HepG2 (cell line): ENCODE measurements around the gene MAGI1. TPM values are rescaled to one million over a fixed set of nuclear protein-coding genes. Genes with fewer than 3 reads are reported as not detected.

Experiments used
- BRF2 ChIP-seq: sonication (generic); formaldehyde crosslinking; IDR thresholded peaks from 2 replicates; pipeline ENCODE4 v1.8.1; 2022; ENCODE audit warnings: mild to moderate bottlenecking, missing genetic modification reagents
- CEBPB ChIP-seq: IDR thresholded peaks from 2 replicates; pipeline ENCODE4 v1.6.1; 2011; ENCODE audit warnings: low read depth, low read length, improper control_type of control experiment, borderline replicate concordance
- CEBPG ChIP-seq: IDR thresholded peaks from 2 replicates; pipeline ENCODE4 v1.6.1; 2016
- FOXA3 ChIP-seq: IDR thresholded peaks from 2 replicates; pipeline ENCODE4 v1.6.1; 2016; ENCODE audit warnings: missing genetic modification reagents, missing compliant biosample characterization
- FOXJ3 ChIP-seq: sonication (generic); formaldehyde crosslinking; IDR thresholded peaks from 2 replicates; pipeline ENCODE4 v1.4.0; 2020; ENCODE audit warnings: missing genetic modification reagents, mild to moderate bottlenecking, borderline replicate concordance
- KLF13 ChIP-seq: sonication (generic); formaldehyde crosslinking; IDR thresholded peaks from 2 replicates; pipeline ENCODE4 v1.4.0; 2020; ENCODE audit warnings: mild to moderate bottlenecking, missing genetic modification reagents
- KLF9 ChIP-seq: IDR thresholded peaks from 2 replicates; pipeline ENCODE4 v1.6.1; 2016; ENCODE audit warnings: low read depth
- MBD4 ChIP-seq: IDR thresholded peaks from 2 replicates; pipeline ENCODE4 v1.6.1; 2012; ENCODE audit warnings: low read length, inconsistent platforms, borderline replicate concordance
- MEIS2 ChIP-seq: sonication (generic); formaldehyde crosslinking; IDR thresholded peaks from 2 replicates; pipeline ENCODE4 v1.9.0; 2021; ENCODE audit warnings: mild to moderate bottlenecking, missing genetic modification reagents
- NFE2 ChIP-seq: sonication (generic); formaldehyde crosslinking; IDR thresholded peaks from 2 replicates; pipeline ENCODE4 v1.4.0; 2020; ENCODE audit warnings: missing genetic modification reagents
- NR2F1 ChIP-seq, 2 experiments: fragments of 450-650 bp in 1 of 2; formaldehyde crosslinking in 1 of 2; IDR thresholded peaks; 2 replicates each; pipeline versions ENCODE4 v1.5.0 to v1.6.1; 2016 to 2020; ENCODE audit warnings: mild to moderate bottlenecking in 1 of 2, missing compliant biosample characterization in 1 of 2, missing genetic modification reagents in 1 of 2, moderate library complexity in 1 of 2
- PAF1 ChIP-seq: IDR thresholded peaks from 2 replicates; pipeline ENCODE4 v1.6.1; 2016; ENCODE audit warnings: missing genetic modification reagents, missing compliant biosample characterization
- PHF8 ChIP-seq: sonication (generic); formaldehyde crosslinking; IDR thresholded peaks from 2 replicates; pipeline ENCODE4 v1.5.0; 2020; ENCODE audit warnings: missing genetic modification reagents
- PRPF4 ChIP-seq: fragments of 200-400 bp; formaldehyde crosslinking; IDR thresholded peaks from 2 replicates; pipeline ENCODE4 v1.6.1; 2016; ENCODE audit warnings: low read length, low read depth; ENCODE audit not compliant: poor library complexity, severe bottlenecking
- RORA ChIP-seq: sonication (generic); formaldehyde crosslinking; IDR thresholded peaks from 2 replicates; pipeline ENCODE4 v1.5.0; 2020; ENCODE audit warnings: mild to moderate bottlenecking, missing genetic modification reagents, moderate library complexity
- SAP130 ChIP-seq: IDR thresholded peaks from 2 replicates; pipeline ENCODE4 v1.6.1; 2016; ENCODE audit warnings: low read depth
- SCMH1 ChIP-seq: sonication (generic); formaldehyde crosslinking; IDR thresholded peaks from 2 replicates; pipeline ENCODE4 v1.9.0; 2021; ENCODE audit warnings: missing genetic modification reagents, mild to moderate bottlenecking, borderline replicate concordance
- TARDBP ChIP-seq: sonication (generic); formaldehyde crosslinking; IDR thresholded peaks from 2 replicates; pipeline ENCODE4 v1.8.0; 2022; ENCODE audit warnings: mild to moderate bottlenecking, missing genetic modification reagents
- TEF ChIP-seq: sonication (generic); formaldehyde crosslinking; IDR thresholded peaks from 2 replicates; pipeline ENCODE4 v1.5.0; 2020; ENCODE audit warnings: missing genetic modification reagents
- ZBTB10 ChIP-seq: sonication (generic); formaldehyde crosslinking; IDR thresholded peaks from 2 replicates; pipeline ENCODE4 v1.4.0; 2020; ENCODE audit warnings: missing genetic modification reagents, borderline replicate concordance
- ZNF10 ChIP-seq: sonication (generic); formaldehyde crosslinking; IDR thresholded peaks from 2 replicates; pipeline ENCODE4 v1.4.0; 2020; ENCODE audit warnings: mild to moderate bottlenecking, low read depth, missing genetic modification reagents, borderline replicate concordance
- ZNF12 ChIP-seq: sonication (generic); formaldehyde crosslinking; IDR thresholded peaks from 2 replicates; pipeline ENCODE4 v1.5.0; 2020; ENCODE audit warnings: missing genetic modification reagents
- ZNF460 ChIP-seq: sonication (generic); formaldehyde crosslinking; IDR thresholded peaks from 2 replicates; pipeline ENCODE4 v1.5.1; 2020; ENCODE audit warnings: missing genetic modification reagents, mild to moderate bottlenecking, borderline replicate concordance
- ZNF552 ChIP-seq: sonication (generic); formaldehyde crosslinking; IDR thresholded peaks from 2 replicates; pipeline ENCODE4 v1.9.0; 2022; ENCODE audit warnings: missing genetic modification reagents, mild to moderate bottlenecking, borderline replicate concordance
- ZNF703 ChIP-seq: sonication (generic); formaldehyde crosslinking; IDR thresholded peaks from 2 replicates; pipeline ENCODE4 v1.5.1; 2020; ENCODE audit warnings: missing genetic modification reagents, mild to moderate bottlenecking, moderate library complexity, borderline replicate concordance
- ZNF75D ChIP-seq: sonication (generic); formaldehyde crosslinking; IDR thresholded peaks from 2 replicates; pipeline ENCODE4 v1.8.1; 2023; ENCODE audit warnings: missing genetic modification reagents, mild to moderate bottlenecking, borderline replicate concordance
- polyA plus RNA-seq, 8 experiments: library from polyadenylated mRNA; depleted of rRNA in 3 of 8; stranded (reverse) in 7 of 8; unstranded in 1 of 8; fragments of >200 nt; fragmentation: Illumina TruSeq in 4 of 8; extraction: Trizol in 4 of 8; gene quantifications; 2 replicates each; pipeline versions ENCODE4 v1.2.1 to v1.2.3, GENCODE V29; 2011 to 2016; ENCODE audit warnings: low read depth in 4 of 8, missing spikeins in 1 of 8, mixed read lengths in 1 of 8; ENCODE audit not compliant: insufficient read depth in 1 of 8
- total RNA-seq, 5 experiments: library from RNA; depleted of rRNA; stranded (reverse); fragments of >200 nt; fragmentation: Illumina TruSeq; extraction: Trizol; gene quantifications; 2 replicates each; pipeline ENCODE4 v1.2.3, GENCODE V29; 2016; ENCODE audit warnings: low read depth in 1 of 5

Gene MAGI1
- total and polyA plus RNA-seq, 2 of the 13 experiments (the other 11 are each of a cell fraction or from before 2014, with no cell fraction given): 22.2 to 26.0 TPM

- TF ChIP-seq TEF (CRISPR knock-in tag) (peak; percentile 53; the same call in 1 of the 2 replicates), ZBTB10 (no peak), TARDBP (CRISPR knock-in tag) (no peak), KLF13 (CRISPR knock-in tag) (no peak), PHF8 (no peak), CEBPG (CRISPR knock-in tag) (peak; percentile 96), MBD4 (no peak), ZNF552 (CRISPR knock-in tag) (no peak), BRF2 (CRISPR knock-in tag) (no peak), ZNF10 (CRISPR knock-in tag) (no peak), ZNF703 (no peak), KLF9 (CRISPR knock-in tag) (no peak), FOXA3 (CRISPR knock-in tag) (no peak), NR2F1 (CRISPR knock-in tag; IDR thresholded peaks at IDR 0.05) (no peak), FOXJ3 (peak; percentile 37; the same call in 1 of the 2 replicates), RORA (no peak), CEBPB (peak; percentile 99), ZNF75D (CRISPR knock-in tag) (no peak), ZNF12 (CRISPR knock-in tag) (peak; percentile 80), PRPF4 (no peak), PAF1 (CRISPR knock-in tag) (no peak), MEIS2 (CRISPR knock-in tag) (no peak), SAP130 (CRISPR knock-in tag) (peak; percentile 71), SCMH1 (no peak), ZNF460 (CRISPR knock-in tag) (no peak), NFE2 (CRISPR knock-in tag) (peak; percentile 65; the same call in 1 of the 2 replicates)
Measured at GRCh38 chr3:65406470-65406869, 632.2 kb downstream of the MAGI1 start (continued).
